RKO (cell line): ENCODE results near the gene PSMD8.
"Not testable (repeated sequence)": the region's sequence is repeated elsewhere in the genome, so short reads cannot be mapped to it uniquely, and the experiment has no call there.

Source experiments
- DNase-seq: peaks from one replicate; pipeline ENCODE4 v3.0.0-alpha.2; 2016; ENCODE audit warnings: low spot score

Gene PSMD8

GRCh38 chr19:38411041-38411712 is 36.8 kb downstream of the PSMD8 start:
- no peak for DNase-seq

DNA sequence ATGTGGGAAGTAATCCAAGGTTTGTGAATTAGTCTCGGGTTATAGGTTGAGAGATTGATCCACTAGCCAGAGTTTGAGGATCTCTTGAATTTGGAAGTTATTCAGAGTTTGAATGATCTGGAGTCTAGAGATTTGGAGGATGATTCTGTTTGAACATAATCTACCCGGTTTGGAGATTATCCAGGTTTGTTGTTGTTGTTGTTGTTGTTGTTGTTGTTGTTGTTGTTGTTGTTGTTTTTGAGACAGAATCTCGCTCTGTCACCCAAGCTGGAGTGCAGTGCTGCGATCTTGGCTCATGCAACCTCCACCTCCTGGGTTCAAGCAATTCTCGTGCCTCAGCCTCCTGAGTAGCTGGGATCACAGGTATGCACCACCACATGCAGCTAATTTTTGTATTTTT is 37.5 kb downstream of the PSMD8 start:
- DNase-seq = not testable (repeated sequence)

- DNase-seq = no peak
Observed at GRCh38 chr19:38412491-38412890, 38.1 kb downstream of the PSMD8 start.

DNA sequence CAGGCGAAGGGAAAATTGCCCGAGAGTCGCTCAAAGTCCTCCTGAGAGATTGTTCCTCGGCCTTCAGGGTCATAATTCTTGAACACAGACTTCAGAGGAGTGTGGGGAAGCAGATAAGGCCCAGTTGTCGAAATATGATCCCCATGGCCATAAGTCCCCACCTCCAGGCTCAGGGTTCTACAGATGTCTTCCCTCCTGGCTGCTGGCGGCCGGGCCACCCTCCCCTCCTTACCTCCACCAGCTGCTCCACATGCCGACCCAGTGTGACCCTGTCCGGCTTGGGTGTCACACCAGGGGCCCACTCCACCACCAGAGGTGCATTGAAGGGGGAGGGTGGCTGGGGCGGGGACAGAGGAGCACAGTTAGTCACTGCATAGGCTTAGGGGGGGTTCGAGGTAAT is 38.6 kb downstream of the PSMD8 start:
- DNase-seq = no peak

DNA sequence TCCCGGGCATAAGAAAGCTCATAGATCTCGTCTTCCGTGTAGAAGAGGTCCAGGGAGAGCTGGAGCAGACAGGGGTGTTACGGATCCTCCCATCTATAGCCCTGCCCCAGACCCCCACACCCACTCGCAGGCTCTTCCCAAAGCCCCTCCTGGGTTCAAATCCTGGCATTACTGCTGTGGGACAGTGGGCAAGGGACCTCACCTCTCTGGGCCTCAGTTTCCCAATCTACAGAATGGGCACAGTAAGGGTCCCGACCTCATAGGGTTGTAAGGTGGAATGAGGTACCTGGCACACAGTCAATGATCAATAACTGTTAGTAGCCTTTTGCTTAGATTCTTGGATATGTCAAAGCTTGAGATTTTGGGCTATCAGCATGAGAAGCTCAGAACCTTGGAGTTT is 39.0 kb downstream of the PSMD8 start:
- DNase-seq = no peak

- DNase-seq = no peak
Observed at GRCh38 chr19:38417146-38417543, 42.8 kb downstream of the PSMD8 start.

- DNase-seq = no peak
Observed at GRCh38 chr19:38417544-38418506, 43.5 kb downstream of the PSMD8 start.

DNA sequence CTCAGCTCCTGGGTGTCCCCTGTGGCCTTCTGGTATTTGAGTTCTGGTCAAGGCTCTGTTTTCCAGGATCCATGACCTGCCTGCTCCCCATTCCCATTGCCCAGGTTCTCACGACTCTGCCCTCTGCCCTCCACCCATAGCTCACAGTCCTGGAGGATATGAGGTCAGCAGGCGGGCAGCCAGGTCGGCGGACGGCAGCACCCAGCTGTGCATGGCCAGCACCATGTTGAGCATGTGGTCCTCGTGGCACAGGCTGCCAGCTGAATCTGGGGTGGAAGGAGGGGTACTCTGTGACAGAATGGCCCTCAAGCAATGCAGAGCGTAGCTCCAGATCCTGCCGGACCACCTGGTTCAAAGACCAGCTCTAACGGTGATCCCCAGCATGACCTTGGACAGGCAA is 46.6 kb downstream of the PSMD8 start:
- no peak for DNase-seq

GRCh38 chr19:38421856-38422255 is 47.5 kb downstream of the PSMD8 start:
- DNase-seq = no peak

DNA sequence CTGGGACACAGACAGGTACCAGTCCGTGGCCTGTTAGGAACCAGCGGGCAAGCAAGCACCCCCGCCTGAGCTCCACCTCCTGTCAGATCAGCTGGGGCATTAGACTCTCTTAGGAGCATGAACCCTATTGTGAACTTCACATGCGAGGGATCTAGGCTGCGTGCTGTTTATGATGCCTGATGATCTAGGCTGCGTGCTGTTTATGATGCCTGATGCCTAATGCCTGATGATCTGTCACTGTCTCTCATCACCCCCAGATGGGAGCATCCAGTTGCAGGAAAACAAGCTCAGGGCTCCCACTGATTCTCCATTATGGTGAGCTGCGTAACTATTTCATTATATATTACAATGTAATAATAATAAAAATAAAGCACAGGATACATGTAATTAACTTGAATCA is 48.1 kb downstream of the PSMD8 start:
- DNase-seq = no peak

DNA sequence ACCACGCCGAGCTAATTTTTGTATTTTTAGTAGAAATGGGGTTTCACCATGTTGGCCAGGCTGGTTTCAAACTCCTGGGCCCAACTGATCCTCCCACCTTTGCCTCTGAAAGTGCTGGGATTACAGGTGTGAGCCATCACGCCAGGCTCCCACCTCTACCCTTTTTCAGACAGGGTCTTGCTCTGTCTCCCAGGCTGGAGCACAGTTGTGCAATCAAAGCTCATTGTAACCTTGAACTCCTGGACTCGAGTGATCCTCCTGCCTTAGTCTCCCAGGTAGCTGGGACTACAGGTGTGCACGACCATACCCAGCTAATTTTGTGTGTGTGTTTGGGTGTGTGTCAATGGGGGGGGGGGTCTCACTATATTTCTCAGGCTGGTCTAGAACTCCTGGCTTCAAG is 49.9 kb downstream of the PSMD8 start:
- DNase-seq = no peak

DNA sequence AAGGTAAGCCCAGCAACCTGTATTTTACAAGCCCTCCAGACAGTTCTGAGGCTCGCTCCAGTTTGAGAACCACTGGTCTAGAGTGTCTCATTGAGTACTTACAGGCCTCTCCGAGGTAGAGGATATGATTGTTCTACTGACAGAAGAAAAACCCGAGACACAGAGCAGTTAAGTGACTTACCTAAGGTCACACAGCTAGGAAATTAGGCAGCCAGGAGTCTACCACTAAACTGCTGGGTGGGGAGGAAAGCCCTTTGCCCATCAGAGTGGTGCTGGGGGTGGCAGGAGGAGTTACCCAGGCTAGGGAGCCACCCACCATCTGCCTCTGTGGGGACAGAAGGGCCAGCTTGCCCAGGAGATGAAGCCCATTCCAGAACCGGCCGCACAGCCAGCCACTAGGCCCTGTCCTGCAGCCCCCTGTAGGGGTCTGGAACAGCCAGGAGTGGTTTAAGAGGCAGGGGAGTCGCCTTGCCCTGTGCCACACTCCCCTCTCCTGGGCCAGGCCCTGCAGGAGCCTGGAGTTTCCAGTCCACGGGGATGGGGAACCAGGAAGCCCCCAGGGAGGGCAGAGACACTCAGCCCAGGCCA is 50.9 kb downstream of the PSMD8 start:
- DNase-seq = no peak

GRCh38 chr19:38425810-38426466 is 51.6 kb downstream of the PSMD8 start, which contains the start of gene RASGRP4:
RASGRP4 (minus strand) TSS chr19:38426219; CDS start chr19:38426091, 128 bp downstream.
- no peak for DNase-seq

DNA sequence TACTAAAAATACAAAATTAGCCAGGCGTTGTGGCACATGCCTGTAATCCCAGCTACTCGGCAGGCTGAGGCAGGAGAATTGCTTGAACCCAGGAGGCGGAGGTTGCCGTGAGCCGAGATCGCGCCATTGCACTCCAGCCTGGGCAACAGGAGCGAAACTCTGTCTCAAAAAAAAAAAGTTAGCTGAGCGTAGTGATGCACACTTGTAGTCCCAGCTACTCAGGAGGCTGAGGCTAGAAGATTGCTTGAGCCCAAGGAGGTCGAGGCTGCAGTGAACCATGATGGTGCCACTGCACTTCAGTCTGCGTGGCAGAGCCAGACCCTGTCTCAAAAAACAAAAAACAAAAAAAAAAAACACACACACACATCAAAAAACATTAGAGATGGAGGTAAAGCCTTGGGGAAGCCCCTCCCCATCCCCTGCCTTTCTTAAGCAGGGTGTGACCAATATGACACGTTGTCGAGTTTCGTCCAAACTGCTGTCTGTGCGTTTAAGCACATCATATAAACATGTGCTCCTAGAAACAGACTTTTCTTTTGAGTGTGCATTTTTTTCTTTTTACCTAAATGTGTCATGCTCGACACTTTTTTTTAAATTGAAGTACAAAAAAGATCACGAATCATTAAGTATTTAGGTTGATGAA is 52.8 kb downstream of the PSMD8 start:
- not testable (repeated sequence) for DNase-seq

DNA sequence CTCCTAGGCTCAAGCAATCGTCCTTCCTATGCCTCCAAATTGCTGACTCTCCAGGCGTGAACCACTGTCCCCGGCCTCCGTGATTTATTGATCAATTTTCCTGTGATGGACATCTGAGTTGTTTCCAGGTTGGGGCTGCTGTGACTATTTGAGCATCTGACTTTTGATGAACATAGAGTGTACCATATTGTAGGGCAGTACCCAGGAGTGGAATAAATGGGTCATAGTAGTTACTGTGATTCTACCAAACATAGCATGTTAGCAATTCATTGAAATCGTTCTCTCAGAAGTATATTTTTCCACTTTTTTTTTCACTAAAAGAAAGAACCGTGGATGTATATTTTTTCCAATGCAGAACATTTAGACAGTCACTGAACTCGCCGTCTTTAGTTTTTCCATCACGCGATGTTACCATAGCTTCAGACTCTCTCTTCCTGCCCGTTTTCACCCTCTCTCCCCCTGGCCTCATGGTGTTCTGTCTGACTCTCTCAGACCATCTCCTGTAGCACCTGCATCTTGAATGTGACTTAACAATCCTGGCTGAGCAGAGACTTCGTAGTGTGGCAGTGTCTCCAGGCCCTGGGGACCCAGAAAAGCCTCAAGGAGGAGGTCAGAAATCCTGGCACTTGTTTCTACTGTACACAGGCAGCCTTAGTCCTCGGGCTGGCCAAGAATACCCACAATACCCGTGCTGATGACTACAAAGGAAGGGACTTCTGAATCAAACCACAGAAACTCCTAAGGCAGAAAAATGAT is 54.9 kb downstream of the PSMD8 start:
- DNase-seq = no peak

DNA sequence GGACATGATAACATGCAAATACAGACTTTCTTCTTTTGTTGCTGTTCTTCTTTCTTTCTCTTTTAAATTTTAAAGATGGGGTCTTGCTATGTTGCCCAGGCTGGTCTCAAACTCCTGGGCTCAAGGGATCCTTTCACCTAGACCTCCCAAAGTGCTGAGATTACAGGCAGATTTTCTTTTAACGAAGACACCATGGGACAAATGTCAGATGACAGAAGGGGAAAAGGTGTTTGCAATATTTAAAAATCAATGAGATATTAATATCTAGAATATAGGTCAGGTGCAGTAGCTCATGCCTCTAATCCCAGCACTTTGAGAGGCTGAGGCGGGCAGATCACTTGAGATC is 55.4 kb downstream of the PSMD8 start:
- DNase-seq = no peak

GRCh38 chr19:38430931-38431330 is 56.6 kb downstream of the PSMD8 start:
- no peak for DNase-seq

GRCh38 chr19:38433268-38433733 is 58.9 kb downstream of the PSMD8 start, which contains the start of gene RYR1:
RYR1 (plus strand) TSS chr19:38433691; CDS start chr19:38433830, 139 bp downstream.
- DNase-seq = no peak
